Kidney (tissue), 14 donors: Measurements from ENCODE around the gene TMEM255B. TPM values are rescaled to one million over a fixed set of nuclear protein-coding genes. Genes with fewer than 3 reads are reported as not detected.

Source experiments
- DNase-seq, 5 donors: peaks; one replicate each; pipeline ENCODE4 v3.0.0-alpha.2; 2013 to 2020
- FAIRE-seq: peaks from 2 replicates; lab custom pipeline; 2012; peaks lifted over from hg19 to GRCh38; lab: Jason Lieb, UNC
- H3K27ac ChIP-seq, 2 donors: one replicate each; pipeline ENCODE4 v1.7.0; 2013; ENCODE audit warnings: low read depth in 2 of 2, low read length in 2 of 2, inconsistent platforms in 1 of 2
- H3K27me3 ChIP-seq: one replicate; pipeline ENCODE4 v1.7.1; 2013; ENCODE audit warnings: low read length, inconsistent platforms; ENCODE audit not compliant: control insufficient read depth, insufficient read depth
- H3K36me3 ChIP-seq, 3 donors: one replicate each; pipeline versions ENCODE4 v1.7.0 to v1.7.1; 2013; ENCODE audit warnings: low read length in 3 of 3, control low read depth in 1 of 3, inconsistent platforms in 1 of 3; ENCODE audit not compliant: insufficient read depth in 3 of 3, control insufficient read depth in 2 of 3
- H3K4me1 ChIP-seq, 3 donors: one replicate each; pipeline versions ENCODE4 v1.7.0 to v1.7.1; 2013; ENCODE audit warnings: low read length in 3 of 3, inconsistent platforms in 1 of 3, low read depth in 1 of 3; ENCODE audit not compliant: control insufficient read depth in 2 of 3, insufficient read depth in 2 of 3
- H3K4me3 ChIP-seq, 3 donors: one replicate each; pipeline versions ENCODE4 v1.7.0 to v1.8.1; 2013; ENCODE audit warnings: low read length in 3 of 3, control low read depth in 1 of 3, inconsistent platforms in 1 of 3
- H3K9ac ChIP-seq, 3 donors: one replicate each; pipeline versions ENCODE4 v1.7.0 to v1.7.1; 2013; ENCODE audit warnings: low read length in 3 of 3, control low read depth in 1 of 3, inconsistent platforms in 1 of 3
- H3K9me3 ChIP-seq, 3 donors: one replicate each; pipeline versions ENCODE4 v1.7.0 to v1.7.1; 2013; ENCODE audit warnings: low read length in 3 of 3, control low read depth in 1 of 3, inconsistent platforms in 1 of 3; ENCODE audit not compliant: control insufficient read depth in 2 of 3, insufficient read depth in 1 of 3
- CTCF ChIP-seq: IDR thresholded peaks from 3 replicates; pipeline ENCODE4 v1.5.1; 2012; ENCODE audit warnings: mild to moderate bottlenecking, moderate library complexity, borderline replicate concordance; ENCODE audit not compliant: insufficient read depth; ENCODE audit errors: extremely low read depth
- intact Hi-C: fragments of 100-400 bp; cut with DNase I; formaldehyde crosslinking; loops from one replicate; pipeline ENCODE4 v1.11.1; 2022
- polyA plus RNA-seq: library from polyadenylated mRNA; stranded (reverse); fragments of 350-450 nt; fragmentation: Illumina TruSeq; extraction: RNeasy Lipid Tissue Mini Kit (QIAGEN cat#74804); gene quantifications from one replicate; pipeline ENCODE4 v1.2.3, GENCODE V29; 2014; ENCODE audit warnings: low read depth, low replicate concordance; ENCODE audit not compliant: insufficient read depth
- total RNA-seq: library from RNA; stranded (reverse); fragmentation: NEBNext Ultra II Directional; extraction: Animal tissue kit (Norgen Biotek cat#: 25700); gene quantifications from one replicate; pipeline ENCODE4 v1.2.1, GENCODE V29; 2021
- donor health status: control.
- donor health status: control.
- donor health status: control.
- donor health status: control.
- donor health status: control.
- donor health status: DM: yes; HTN: yes; CAD: no.
- donor health status: Normal renal cell carcinoma (clear cell type).

TMEM255B gene
- total and polyA plus RNA-seq, 2 donors from 2014 or later: 11.9 to 29.3 TPM

GRCh38 chr13:113855931-113856715, 97.1 kb downstream of the TMEM255B start:
- FAIRE-seq (no peak), DNase-seq (peak in 3 of 5 donors; percentile 7 to 51 (median 33))
- no peaks in the 10 kb centered on the region for H3K27me3 ChIP-seq
- intact Hi-C loops: no loop called here
- H3K4me3 ChIP-seq: no peak overlapping the region
- H3K4me1 ChIP-seq: peaks cover 0 to 71% (median 40%) of the 10 kb centered on the region in 3 donors
- peaks cover 0 to 7% (median 0%) of the 10 kb centered on the region in 3 donors for H3K9me3 ChIP-seq
- H3K27ac ChIP-seq: no peak overlapping the region
- peaks cover 2 to 14% (median 6%) of the 10 kb centered on the region in 3 donors for H3K36me3 ChIP-seq
- TF ChIP-seq CTCF: no peak
- no peak overlapping the region for H3K9ac ChIP-seq

GRCh38 chr13:113856716-113857065, 97.7 kb downstream of the TMEM255B start:
- Histone ChIP-seq H3K27me3 (no peaks in the 10 kb centered on the region), H3K27ac (no peak overlapping the region), H3K9ac (peak overlapping the region in 1 of 3 donors; percentile 8), H3K4me1 (peaks cover 0 to 77% (median 42%) of the 10 kb centered on the region in 3 donors), H3K36me3 (peaks cover 2 to 14% (median 6%) of the 10 kb centered on the region in 3 donors), H3K9me3 (peaks cover 0 to 7% (median 0%) of the 10 kb centered on the region in 3 donors), H3K4me3 (no peak overlapping the region)
- intact Hi-C loops: no loop called here
- FAIRE-seq: no peak
- DNase-seq: peak in 2 of 5 donors; percentile 23 to 81
- TF ChIP-seq CTCF: no peak

- H3K27ac ChIP-seq: no peak overlapping the region
- H3K9me3 ChIP-seq: peaks cover 0 to 7% (median 0%) of the 10 kb centered on the region in 3 donors
- peak in 2 of 5 donors; percentile 34 to 58 for DNase-seq
- H3K4me1 ChIP-seq: peaks cover 0 to 81% (median 42%) of the 10 kb centered on the region in 3 donors
- H3K27me3 ChIP-seq: no peaks in the 10 kb centered on the region
- H3K4me3 ChIP-seq: no peak overlapping the region
- TF ChIP-seq CTCF: no peak
- no peak for FAIRE-seq
- no peak overlapping the region for H3K9ac ChIP-seq
- peaks cover 2 to 14% (median 6%) of the 10 kb centered on the region in 3 donors for H3K36me3 ChIP-seq
- intact Hi-C loops: no loop called here
Observed at GRCh38 chr13:113857531-113858195, 98.6 kb downstream of the TMEM255B start.
